K562 (cell line): ENCODE data around the gene DOK3. TPM values are rescaled to one million over a fixed set of nuclear protein-coding genes. Genes with fewer than 3 reads are reported as not detected.

Experiments
- CCAR2 ChIP-seq: fragments of 200-400 bp; formaldehyde crosslinking; IDR thresholded peaks from 2 replicates; pipeline ENCODE4 v1.6.1; 2017; ENCODE audit warnings: mild to moderate bottlenecking, low read depth, low read length
- DIDO1 ChIP-seq: fragments of 450-650 bp; IDR thresholded peaks from 2 replicates; pipeline ENCODE4 v1.6.1; 2016; ENCODE audit warnings: low read depth, missing biosample characterization, missing genetic modification characterization
- DPF2 ChIP-seq: fragments of 450-650 bp; IDR thresholded peaks from 2 replicates; pipeline ENCODE4 v1.6.1; 2016
- KHSRP ChIP-seq: fragments of 450-650 bp; IDR thresholded peaks from 2 replicates; pipeline ENCODE4 v1.6.1; 2017
- RBFOX2 ChIP-seq: fragments of 200-400 bp; formaldehyde crosslinking; IDR thresholded peaks from 2 replicates; pipeline ENCODE4 v1.6.1; 2017; ENCODE audit warnings: low read depth, mild to moderate bottlenecking, low read length, moderate library complexity
- RFX5 ChIP-seq: IDR thresholded peaks from 2 replicates; pipeline ENCODE4 v1.6.1; 2011; ENCODE audit warnings: low read depth, mild to moderate bottlenecking, improper control_type of control experiment, low read length
- SPI1 ChIP-seq: IDR thresholded peaks from 2 replicates; pipeline ENCODE4 v1.6.1; 2011; ENCODE audit warnings: low read depth, low read length, control low read depth, borderline replicate concordance
- ZNF347 ChIP-seq: fragments of 450-650 bp; formaldehyde crosslinking; IDR thresholded peaks from 2 replicates; pipeline ENCODE4 v1.4.0; 2020; ENCODE audit warnings: low read depth, mild to moderate bottlenecking, moderate library complexity
- ZNF445 ChIP-seq: fragments of 250-450 bp; sonication (Bioruptor Pico); IDR thresholded peaks from 2 replicates; pipeline ENCODE4 v1.4.0; 2020; ENCODE audit warnings: low read depth, mild to moderate bottlenecking, moderate library complexity
- ZNF507 ChIP-seq: conservative IDR thresholded peaks from 2 replicates; pipeline ENCODE4 v1.6.1; 2017; ENCODE audit warnings: missing genetic modification characterization, missing compliant biosample characterization
- polyA plus RNA-seq, 8 experiments: library from polyadenylated mRNA; depleted of rRNA in 4 of 8; stranded (reverse) in 5 of 8; unstranded in 3 of 8; fragments of >200 nt; fragmentation: Nextera tagmentation in 2 of 8; fragmentation: Illumina TruSeq in 1 of 8; extraction: Ambion mirVana in 2 of 8; extraction: Trizol in 1 of 8; gene quantifications; 2 replicates each; pipeline versions ENCODE4 v1.2.1 to v1.2.3, GENCODE V29; 2011 to 2014; ENCODE audit warnings: inconsistent platforms in 1 of 8, missing spikeins in 1 of 8
- total RNA-seq, 7 experiments: library from RNA; depleted of rRNA in 6 of 7; stranded (reverse); fragments of >200 nt in 6 of 7; fragmentation: Illumina TruSeq in 2 of 7; extraction: Trizol in 2 of 7; gene quantifications; 2 replicates each; pipeline versions ENCODE4 v1.2.1 to v1.2.3, GENCODE V29; 2011 to 2021; ENCODE audit warnings: low replicate concordance in 1 of 7
- TF ChIP-seq, protein P1 (sequence below): IDR thresholded peaks from 2 replicates; pipeline ENCODE4 v1.6.1; 2012; ENCODE audit warnings: low read depth, low read length, improper control_type of control experiment, borderline replicate concordance
- TF ChIP-seq, protein P2 (sequence below): fragments of 450-650 bp; formaldehyde crosslinking; IDR thresholded peaks from 2 replicates; pipeline ENCODE4 v1.4.0; 2022; ENCODE audit warnings: missing genetic modification characterization
- TF ChIP-seq, protein P3 (sequence below): sonication (generic); formaldehyde crosslinking; IDR thresholded peaks from 2 replicates; pipeline ENCODE4 v1.8.0; 2023; ENCODE audit warnings: mild to moderate bottlenecking, missing genetic modification reagents
- TF ChIP-seq, protein P4 (sequence below): fragments of 450-650 bp; IDR thresholded peaks from 2 replicates; pipeline ENCODE4 v1.6.1; 2014; ENCODE audit warnings: low read depth, mild to moderate bottlenecking, moderate library complexity, borderline replicate concordance
- TF ChIP-seq, protein P5 (sequence below): conservative IDR thresholded peaks from 2 replicates; pipeline ENCODE4 v1.6.1; 2011; ENCODE audit warnings: low read depth, mild to moderate bottlenecking, low read length; ENCODE audit not compliant: control insufficient read depth
- TF ChIP-seq, protein P6 (sequence below): sonication (generic); formaldehyde crosslinking; IDR thresholded peaks from 2 replicates; pipeline ENCODE4 v1.8.0; 2022; ENCODE audit warnings: missing genetic modification reagents, mild to moderate bottlenecking, moderate library complexity, borderline replicate concordance

The DOK3 gene
- total and polyA plus RNA-seq, 9 of the 15 experiments (the other 6 are each of a cell fraction or from before 2014, with no cell fraction given) = 1.3 to 23.0 (median 8.0) TPM

DNA sequence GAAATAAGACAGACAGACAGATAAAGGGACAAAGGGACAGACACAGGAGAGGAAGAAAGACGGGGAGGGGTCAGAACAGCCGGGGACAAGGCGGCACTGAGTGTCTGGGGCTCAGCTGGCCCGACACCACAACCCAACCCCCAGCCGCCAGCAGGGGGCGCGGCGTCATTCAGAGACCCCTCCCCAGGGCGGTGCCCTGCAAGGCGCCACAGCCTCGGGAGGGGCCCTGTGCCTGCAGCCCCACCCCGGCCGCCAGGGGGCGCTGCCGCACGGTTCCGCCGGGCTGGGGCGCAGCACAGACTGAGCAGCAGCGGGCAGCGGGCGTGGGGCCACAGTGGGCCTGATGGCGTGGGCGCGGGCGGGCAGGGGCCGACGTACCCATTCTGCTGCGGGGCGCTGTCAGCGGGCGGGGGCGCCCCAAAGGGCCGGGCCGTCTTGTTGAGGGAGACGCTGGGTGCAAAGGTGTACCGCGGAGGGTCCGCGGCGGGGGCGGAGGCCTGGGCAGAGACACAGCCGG, 18.1 kb downstream of the DOK3 start (continued):
- TF ChIP-seq, protein P1, sequence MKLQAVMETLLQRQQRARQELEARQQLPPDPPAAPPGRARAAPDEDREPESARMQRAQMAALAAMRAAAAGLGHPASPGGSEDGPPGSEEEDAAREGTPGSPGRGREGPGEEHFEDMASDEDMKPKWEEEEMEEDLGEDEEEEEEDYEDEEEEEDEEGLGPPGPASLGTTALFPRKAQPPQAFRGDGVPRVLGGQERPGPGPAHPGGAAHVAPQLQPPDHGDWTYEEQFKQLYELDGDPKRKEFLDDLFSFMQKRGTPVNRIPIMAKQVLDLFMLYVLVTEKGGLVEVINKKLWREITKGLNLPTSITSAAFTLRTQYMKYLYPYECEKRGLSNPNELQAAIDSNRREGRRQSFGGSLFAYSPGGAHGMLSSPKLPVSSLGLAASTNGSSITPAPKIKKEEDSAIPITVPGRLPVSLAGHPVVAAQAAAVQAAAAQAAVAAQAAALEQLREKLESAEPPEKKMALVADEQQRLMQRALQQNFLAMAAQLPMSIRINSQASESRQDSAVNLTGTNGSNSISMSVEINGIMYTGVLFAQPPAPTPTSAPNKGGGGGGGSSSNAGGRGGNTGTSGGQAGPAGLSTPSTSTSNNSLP = no peak
- TF ChIP-seq, protein P2, sequence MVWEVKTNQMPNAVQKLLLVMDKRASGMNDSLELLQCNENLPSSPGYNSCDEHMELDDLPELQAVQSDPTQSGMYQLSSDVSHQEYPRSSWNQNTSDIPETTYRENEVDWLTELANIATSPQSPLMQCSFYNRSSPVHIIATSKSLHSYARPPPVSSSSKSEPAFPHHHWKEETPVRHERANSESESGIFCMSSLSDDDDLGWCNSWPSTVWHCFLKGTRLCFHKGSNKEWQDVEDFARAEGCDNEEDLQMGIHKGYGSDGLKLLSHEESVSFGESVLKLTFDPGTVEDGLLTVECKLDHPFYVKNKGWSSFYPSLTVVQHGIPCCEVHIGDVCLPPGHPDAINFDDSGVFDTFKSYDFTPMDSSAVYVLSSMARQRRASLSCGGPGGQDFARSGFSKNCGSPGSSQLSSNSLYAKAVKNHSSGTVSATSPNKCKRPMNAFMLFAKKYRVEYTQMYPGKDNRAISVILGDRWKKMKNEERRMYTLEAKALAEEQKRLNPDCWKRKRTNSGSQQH = no peak
- TF ChIP-seq, protein P3, sequence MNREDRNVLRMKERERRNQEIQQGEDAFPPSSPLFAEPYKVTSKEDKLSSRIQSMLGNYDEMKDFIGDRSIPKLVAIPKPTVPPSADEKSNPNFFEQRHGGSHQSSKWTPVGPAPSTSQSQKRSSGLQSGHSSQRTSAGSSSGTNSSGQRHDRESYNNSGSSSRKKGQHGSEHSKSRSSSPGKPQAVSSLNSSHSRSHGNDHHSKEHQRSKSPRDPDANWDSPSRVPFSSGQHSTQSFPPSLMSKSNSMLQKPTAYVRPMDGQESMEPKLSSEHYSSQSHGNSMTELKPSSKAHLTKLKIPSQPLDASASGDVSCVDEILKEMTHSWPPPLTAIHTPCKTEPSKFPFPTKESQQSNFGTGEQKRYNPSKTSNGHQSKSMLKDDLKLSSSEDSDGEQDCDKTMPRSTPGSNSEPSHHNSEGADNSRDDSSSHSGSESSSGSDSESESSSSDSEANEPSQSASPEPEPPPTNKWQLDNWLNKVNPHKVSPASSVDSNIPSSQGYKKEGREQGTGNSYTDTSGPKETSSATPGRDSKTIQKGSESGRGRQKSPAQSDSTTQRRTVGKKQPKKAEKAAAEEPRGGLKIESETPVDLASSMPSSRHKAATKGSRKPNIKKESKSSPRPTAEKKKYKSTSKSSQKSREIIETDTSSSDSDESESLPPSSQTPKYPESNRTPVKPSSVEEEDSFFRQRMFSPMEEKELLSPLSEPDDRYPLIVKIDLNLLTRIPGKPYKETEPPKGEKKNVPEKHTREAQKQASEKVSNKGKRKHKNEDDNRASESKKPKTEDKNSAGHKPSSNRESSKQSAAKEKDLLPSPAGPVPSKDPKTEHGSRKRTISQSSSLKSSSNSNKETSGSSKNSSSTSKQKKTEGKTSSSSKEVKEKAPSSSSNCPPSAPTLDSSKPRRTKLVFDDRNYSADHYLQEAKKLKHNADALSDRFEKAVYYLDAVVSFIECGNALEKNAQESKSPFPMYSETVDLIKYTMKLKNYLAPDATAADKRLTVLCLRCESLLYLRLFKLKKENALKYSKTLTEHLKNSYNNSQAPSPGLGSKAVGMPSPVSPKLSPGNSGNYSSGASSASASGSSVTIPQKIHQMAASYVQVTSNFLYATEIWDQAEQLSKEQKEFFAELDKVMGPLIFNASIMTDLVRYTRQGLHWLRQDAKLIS (CRISPR knock-in tag) = peak; percentile 59; the same call in 1 of the 2 replicates
- no peak for TF ChIP-seq RFX5
- TF ChIP-seq RBFOX2 = peak; percentile 50; the same call in 1 of the 2 replicates
- TF ChIP-seq ZNF347 (CRISPR knock-in tag) = no peak
- TF ChIP-seq KHSRP = no peak
- TF ChIP-seq ZNF445 (CRISPR knock-in tag) = no peak
- TF ChIP-seq, protein P4, sequence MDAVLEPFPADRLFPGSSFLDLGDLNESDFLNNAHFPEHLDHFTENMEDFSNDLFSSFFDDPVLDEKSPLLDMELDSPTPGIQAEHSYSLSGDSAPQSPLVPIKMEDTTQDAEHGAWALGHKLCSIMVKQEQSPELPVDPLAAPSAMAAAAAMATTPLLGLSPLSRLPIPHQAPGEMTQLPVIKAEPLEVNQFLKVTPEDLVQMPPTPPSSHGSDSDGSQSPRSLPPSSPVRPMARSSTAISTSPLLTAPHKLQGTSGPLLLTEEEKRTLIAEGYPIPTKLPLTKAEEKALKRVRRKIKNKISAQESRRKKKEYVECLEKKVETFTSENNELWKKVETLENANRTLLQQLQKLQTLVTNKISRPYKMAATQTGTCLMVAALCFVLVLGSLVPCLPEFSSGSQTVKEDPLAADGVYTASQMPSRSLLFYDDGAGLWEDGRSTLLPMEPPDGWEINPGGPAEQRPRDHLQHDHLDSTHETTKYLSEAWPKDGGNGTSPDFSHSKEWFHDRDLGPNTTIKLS = peak; percentile 21; the same call in 1 of the 2 replicates
- no peak for TF ChIP-seq DIDO1 (tag)
- TF ChIP-seq ZNF507 (tag) = no peak
- TF ChIP-seq, protein P5, sequence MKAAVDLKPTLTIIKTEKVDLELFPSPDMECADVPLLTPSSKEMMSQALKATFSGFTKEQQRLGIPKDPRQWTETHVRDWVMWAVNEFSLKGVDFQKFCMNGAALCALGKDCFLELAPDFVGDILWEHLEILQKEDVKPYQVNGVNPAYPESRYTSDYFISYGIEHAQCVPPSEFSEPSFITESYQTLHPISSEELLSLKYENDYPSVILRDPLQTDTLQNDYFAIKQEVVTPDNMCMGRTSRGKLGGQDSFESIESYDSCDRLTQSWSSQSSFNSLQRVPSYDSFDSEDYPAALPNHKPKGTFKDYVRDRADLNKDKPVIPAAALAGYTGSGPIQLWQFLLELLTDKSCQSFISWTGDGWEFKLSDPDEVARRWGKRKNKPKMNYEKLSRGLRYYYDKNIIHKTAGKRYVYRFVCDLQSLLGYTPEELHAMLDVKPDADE = peak; percentile 79
- TF ChIP-seq DPF2 = 0 out of 2 replicates have a peak, but pooled peaks have one; percentile 27
- TF ChIP-seq SPI1 = no peak
- TF ChIP-seq CCAR2 = no peak
- TF ChIP-seq, protein P6, sequence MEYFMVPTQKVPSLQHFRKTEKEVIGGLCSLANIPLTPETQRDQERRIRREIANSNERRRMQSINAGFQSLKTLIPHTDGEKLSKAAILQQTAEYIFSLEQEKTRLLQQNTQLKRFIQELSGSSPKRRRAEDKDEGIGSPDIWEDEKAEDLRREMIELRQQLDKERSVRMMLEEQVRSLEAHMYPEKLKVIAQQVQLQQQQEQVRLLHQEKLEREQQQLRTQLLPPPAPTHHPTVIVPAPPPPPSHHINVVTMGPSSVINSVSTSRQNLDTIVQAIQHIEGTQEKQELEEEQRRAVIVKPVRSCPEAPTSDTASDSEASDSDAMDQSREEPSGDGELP = peak; percentile 98
